Kidney epithelial cell (primary cell): ENCODE results near the gene INO80. TPM values are rescaled to one million over a fixed set of nuclear protein-coding genes. Genes with fewer than 3 reads are reported as not detected.
"Not testable (repeated sequence)": the region's sequence is repeated elsewhere in the genome, so short reads cannot be mapped to it uniquely, and the experiment has no call there.

Experiments
- DNase-seq: peaks from one replicate; pipeline ENCODE4 v3.0.0-alpha.2; 2010; ENCODE audit warnings: low read depth
- H3K27me3 ChIP-seq: 2 replicates; pipeline ENCODE4 v1.6.0; 2011; ENCODE audit warnings: low read length; ENCODE audit not compliant: control insufficient read depth, insufficient read depth
- H3K36me3 ChIP-seq: 2 replicates; pipeline ENCODE4 v1.5.1; 2011; ENCODE audit warnings: low read length; ENCODE audit not compliant: control insufficient read depth, insufficient read depth
- H3K4me3 ChIP-seq: 2 replicates; pipeline ENCODE4 v1.5.1; 2011; ENCODE audit warnings: low read depth, mild to moderate bottlenecking, control low read depth, low read length
- total RNA-seq: library from RNA; depleted of rRNA; stranded (reverse); fragments of >200 nt; gene quantifications from 2 replicates; pipeline ENCODE4 v1.2.3, GENCODE V29; 2015
- TF ChIP-seq, protein P1 (sequence below): IDR thresholded peaks from 2 replicates; pipeline ENCODE4 v1.5.1; 2011; ENCODE audit warnings: mild to moderate bottlenecking, moderate library complexity, low read length, control low read depth, inconsistent platforms; ENCODE audit not compliant: insufficient read depth, poor library complexity, severe bottlenecking

INO80 gene
- total RNA-seq, 1 donor from 2014 or later, result 26.7 TPM

DNA sequence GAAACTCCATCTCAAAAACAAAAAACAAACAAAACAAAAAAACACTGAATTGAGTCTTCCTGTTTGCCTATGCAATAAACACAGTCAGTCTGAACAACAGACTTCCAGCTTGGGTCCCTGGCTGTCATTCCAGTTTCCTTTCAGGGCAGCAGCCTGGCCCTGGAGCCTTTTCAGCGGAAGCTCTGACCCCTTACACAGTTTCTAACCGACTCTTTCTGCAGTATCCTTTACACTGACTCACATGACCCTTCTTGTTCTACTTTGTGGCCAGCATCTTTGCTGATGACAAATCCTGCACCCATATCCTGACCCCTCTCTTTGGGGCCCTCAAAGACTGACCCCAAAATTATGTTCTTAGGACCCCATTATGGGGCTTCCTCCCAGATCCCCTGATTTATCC lies 38.3 kb upstream of the INO80 start:
- Histone ChIP-seq H3K4me3 (no peak overlapping the region), H3K36me3 (no peaks in the 10 kb centered on the region), H3K27me3 (no peaks in the 10 kb centered on the region)
- TF ChIP-seq, protein P1, sequence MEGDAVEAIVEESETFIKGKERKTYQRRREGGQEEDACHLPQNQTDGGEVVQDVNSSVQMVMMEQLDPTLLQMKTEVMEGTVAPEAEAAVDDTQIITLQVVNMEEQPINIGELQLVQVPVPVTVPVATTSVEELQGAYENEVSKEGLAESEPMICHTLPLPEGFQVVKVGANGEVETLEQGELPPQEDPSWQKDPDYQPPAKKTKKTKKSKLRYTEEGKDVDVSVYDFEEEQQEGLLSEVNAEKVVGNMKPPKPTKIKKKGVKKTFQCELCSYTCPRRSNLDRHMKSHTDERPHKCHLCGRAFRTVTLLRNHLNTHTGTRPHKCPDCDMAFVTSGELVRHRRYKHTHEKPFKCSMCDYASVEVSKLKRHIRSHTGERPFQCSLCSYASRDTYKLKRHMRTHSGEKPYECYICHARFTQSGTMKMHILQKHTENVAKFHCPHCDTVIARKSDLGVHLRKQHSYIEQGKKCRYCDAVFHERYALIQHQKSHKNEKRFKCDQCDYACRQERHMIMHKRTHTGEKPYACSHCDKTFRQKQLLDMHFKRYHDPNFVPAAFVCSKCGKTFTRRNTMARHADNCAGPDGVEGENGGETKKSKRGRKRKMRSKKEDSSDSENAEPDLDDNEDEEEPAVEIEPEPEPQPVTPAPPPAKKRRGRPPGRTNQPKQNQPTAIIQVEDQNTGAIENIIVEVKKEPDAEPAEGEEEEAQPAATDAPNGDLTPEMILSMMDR, result no peak
- DNase-seq, result no peak

DNA sequence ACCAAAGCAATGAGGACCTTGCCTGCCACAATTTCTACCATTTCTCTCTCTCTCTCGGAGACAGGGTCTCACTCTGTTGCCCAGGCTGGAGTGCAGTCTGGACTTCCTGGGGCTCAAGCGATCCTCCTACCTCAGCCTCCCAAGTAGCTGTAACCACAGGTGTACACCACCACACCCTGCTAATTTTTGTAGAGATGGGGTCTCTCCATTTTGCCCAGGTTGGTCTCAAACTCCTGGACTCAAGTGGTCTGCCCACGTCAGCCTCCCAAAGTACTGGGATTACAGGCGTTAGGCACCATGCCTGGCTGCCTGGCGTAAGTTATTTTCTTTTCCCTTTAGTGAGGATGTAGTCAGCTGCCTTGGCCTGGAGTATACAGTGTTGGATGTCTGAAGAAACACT lies 37.7 kb upstream of the INO80 start:
- Histone ChIP-seq H3K36me3 (no peaks in the 10 kb centered on the region), H3K27me3 (no peaks in the 10 kb centered on the region), H3K4me3 (no peak overlapping the region)
- TF ChIP-seq, protein P1, result no peak
- DNase-seq, result no peak

DNA sequence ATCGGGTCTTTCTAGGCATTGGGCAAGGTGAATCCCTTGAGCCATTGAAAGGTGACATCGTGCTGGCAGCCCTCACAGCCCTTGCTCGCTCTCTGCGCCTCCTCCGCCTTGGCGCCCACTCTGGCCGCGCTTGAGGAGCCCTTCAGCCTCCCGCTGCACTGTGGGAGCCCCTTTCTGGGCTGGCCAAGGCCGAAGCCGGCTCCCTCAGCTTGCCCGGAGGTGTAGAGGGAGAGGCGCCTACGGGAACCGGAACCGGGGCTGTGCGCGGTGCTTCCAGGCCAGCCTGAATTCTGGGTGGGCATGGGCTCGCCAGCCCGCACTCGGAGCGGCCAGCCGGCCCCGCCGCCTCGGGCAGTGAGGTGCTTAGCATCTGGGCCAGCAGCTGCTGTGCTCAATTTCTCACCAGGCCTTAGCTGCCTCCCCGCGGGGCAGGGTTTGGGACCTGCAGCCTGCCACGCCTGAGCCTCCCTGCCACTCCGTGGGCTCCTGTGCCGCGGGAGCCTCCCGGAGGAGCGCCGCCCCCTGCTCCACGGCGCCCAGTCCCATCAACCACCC lies 35.4 kb upstream of the INO80 start:
- TF ChIP-seq, protein P1, result no peak
- H3K4me3 ChIP-seq, result no peak overlapping the region
- no peaks in the 10 kb centered on the region for H3K27me3 ChIP-seq
- no peak for DNase-seq
- no peaks in the 10 kb centered on the region for H3K36me3 ChIP-seq

DNA sequence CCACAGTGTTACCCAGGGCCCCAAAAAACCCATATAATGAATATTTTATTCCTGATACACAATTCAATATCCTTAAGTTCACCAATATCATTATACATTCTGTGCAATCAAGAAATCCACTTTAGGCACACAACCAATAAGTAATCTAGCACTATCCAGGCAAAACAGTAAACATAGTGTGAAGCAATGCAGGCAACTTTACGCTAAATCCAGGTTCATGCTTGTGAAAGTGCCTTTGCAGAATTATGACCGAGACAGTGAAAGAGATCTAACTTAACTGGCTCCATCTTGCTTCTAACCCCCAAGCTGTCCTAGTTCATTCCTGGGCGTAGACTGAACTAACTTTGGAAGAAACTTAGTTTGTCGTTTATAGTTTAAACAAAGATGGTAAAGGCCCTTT lies 34.2 kb upstream of the INO80 start:
- TF ChIP-seq, protein P1, result no peak
- DNase-seq, result no peak
- Histone ChIP-seq H3K4me3 (no peak overlapping the region), H3K36me3 (no peaks in the 10 kb centered on the region), H3K27me3 (no peaks in the 10 kb centered on the region)

DNA sequence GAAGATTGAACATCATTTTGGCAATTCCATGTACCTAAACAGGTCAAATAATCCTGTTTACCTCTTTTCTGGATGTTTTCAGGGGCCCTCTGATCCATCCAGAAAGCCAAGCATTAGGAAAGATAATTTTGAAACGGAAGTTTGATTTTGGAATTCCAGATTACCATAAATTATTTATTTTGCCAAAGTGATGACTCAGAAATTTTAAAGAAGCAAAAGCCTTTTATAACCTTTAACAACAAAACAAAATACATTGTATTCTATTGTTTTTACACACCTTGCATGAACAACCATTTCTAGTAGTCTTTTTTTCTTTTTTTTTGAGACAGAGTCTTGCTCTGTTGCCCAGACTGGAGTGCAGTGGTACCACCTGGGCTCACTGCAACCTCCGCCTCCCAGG lies 32.0 kb upstream of the INO80 start:
- H3K4me3 ChIP-seq, result no peak overlapping the region
- TF ChIP-seq, protein P1, result no peak
- no peaks in the 10 kb centered on the region for H3K27me3 ChIP-seq
- no peak for DNase-seq
- H3K36me3 ChIP-seq, result no peaks in the 10 kb centered on the region

DNA sequence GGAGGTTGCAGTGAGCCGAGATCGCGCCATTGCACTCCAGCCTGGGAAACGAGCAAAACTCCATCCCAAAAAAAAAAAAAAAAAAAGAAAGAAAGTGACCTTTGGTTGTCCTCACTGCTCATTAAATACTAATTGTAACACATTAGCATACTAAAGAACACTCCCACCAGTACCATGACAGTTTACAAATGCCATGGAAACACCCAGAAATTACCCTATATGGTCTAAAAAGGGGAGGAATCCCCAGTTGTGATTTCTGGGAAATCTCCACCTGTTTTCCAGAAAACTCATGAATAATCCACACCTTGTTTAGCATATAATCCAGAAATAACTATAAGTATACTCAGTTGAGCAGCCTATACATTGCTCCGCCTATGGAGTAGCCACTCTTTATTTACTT lies 23.5 kb upstream of the INO80 start:
- Histone ChIP-seq H3K4me3 (no peak overlapping the region), H3K36me3 (no peaks in the 10 kb centered on the region), H3K27me3 (no peaks in the 10 kb centered on the region)
- DNase-seq, result no peak
- TF ChIP-seq, protein P1, result no peak

DNA sequence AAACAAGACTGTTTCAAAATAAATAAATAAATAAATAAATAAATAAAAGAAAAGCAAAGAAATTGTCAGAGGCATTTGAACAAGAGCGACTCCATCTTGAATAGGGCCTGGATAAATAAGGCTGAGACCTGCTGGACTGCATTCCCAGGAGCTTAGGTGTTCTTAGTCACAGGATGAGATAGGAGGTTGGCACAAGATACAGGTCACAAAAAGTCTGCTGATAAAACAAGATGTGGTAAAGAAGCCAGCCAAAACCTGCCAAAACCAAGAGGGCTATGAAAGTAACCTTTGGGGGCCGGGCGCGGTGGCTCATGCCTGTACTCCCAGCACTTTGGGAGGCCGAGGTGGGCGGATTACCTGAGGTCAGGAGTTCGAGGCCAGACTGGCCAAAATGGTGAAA lies 23.0 kb upstream of the INO80 start:
- DNase-seq, H3K4me3 ChIP-seq, H3K27me3 ChIP-seq, H3K36me3 ChIP-seq: not testable (repeated sequence)

DNA sequence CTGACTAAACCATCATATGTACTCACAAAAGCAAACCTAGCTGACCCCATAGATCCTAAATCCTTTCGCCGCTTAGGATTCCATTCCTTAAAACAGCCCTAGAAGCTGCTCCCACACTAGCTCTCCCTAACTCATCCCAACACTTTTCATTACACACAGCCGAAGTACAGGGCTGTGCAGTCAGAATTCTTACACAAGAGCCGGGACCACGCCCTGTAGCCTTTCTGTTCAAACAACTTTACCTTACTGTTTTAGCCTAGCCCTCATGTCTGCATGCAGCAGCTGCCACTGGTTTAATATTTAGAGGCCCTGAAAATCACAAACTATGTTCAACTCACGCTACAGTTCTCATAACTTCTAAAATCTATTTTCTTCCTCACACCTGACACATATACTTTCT lies 19.5 kb upstream of the INO80 start:
- not testable (repeated sequence) for DNase-seq, H3K36me3 ChIP-seq, H3K27me3 ChIP-seq, H3K4me3 ChIP-seq
